Hematopoietic multipotent progenitor cell treated with erythropoietin and hydrocortisone succinate and interleukin-3 and kit ligand, for 15 days (in vitro differentiated cells): ENCODE measurements around the gene SDF4.

ENCODE experiments used
- DNase-seq: peaks from one replicate; pipeline ENCODE4 v3.0.0-alpha.2; 2015; ENCODE audit warnings: low spot score

The SDF4 gene

GRCh38 chr1:1212780-1213344, 18.9 kb downstream of the SDF4 start:
- DNase-seq: no peak

DNA sequence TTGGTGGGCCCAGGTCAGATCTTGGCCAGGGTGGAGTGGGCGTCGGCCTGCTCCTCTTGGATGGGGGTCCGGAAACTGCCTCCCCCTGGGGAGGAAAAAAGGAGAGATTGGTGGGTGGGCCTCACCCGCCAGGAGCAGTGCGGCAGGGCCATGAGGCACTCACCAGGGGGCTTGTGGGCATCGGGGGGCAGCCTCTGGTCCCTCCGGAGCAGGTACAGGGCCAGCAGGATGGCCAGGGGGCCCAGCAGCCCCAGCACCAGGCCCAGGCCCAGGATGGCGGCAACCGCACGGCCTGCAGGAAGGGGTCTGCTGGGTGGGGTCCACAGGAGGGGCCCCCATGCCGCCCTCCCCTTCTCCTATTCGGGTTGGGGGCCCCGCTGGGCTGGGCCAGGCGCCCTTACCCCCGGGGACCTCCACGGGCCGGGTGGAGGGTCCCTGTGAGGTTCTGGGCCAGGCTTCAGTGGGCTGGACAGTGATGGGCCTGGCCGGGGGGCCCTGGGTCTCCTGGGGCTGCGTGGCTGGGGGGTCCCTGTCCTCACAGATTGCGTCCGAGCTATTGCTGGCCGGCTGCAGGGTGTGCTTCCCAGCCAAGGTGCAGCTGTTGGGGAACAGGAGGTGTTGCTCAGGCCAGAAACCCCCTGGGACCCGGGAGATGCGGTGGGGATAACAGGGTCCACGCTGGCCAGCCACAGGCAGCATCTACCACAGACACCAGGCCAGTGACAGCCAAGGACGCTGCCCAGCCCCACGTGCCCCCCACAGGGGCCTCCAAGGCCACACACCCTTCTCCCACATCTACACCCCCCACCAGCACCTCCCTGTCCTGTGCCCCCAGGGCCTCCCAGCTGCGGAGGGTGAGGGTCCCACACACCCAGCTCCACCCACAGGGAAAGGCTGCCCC, 20.0 kb downstream of the SDF4 start:
- no peak for DNase-seq

DNA sequence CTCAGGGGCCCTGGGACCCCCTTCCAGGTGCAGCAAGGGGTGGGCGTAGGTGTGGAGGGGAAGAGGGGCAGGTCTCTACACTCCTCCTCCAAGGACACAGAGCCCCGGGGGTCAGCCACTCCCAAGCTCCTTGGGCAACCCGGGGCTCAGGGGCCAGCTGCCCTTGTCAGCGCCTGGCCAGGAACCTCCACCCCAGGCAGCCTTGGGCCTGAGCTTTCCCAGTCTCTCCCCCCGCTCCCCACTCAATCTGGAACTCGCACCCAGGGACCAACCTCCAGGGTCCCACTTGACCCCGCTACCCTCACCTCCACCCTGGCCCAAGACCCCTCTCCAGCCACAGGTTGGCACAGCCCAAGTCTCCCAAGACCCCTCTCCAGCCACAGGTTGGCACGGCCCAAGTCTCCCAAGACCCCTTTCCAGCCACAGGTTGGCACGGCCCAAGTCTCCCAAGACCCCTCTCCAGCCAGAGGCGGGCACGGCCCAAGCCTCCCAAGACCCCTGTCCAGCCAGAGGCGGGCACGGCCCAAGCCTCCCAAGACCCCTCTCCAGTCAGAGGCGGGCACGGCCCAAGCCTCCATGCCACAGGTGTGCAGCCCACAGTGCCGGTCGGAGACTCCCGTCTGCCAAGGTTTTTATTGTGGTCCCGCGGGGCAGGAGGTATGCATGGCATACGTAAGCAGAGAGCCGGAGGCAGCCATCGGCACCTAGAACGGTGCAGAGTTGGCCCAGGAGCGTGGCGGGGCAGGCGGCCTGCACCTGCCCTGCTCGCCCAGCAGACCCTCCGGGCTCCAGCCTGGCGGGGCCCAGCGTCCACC, 20.9 kb downstream of the SDF4 start:
- DNase-seq: no peak

GRCh38 chr1:1208713-1209433, 22.9 kb downstream of the SDF4 start:
- no peak for DNase-seq

DNA sequence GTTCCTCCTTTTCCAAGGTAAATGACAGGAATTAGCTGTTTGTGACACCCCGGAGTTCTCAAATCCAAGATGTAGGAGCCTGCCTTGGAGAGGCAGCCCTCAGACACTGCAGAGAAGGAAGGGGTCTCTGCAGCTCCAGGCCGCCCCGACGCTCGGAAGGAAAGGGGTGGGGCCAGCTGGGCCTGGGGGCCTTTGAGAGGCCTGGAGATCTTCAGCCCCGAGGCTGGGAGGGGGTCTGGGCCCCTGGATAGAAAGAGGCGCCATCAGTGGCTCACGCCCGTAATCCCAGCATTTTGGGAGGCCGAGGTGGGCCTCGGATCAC, 24.3 kb downstream of the SDF4 start:
- no peak for DNase-seq

- DNase-seq: no peak
Observed at GRCh38 chr1:1206966-1207531, 24.8 kb downstream of the SDF4 start.

- DNase-seq: no peak
Observed at GRCh38 chr1:1206376-1206965, 25.3 kb downstream of the SDF4 start, which contains the start of gene TNFRSF18. TSS of gene TNFRSF18 (minus strand) at chr1:1206592. CDS start at chr1:1206571, 21 bp downstream.

DNA sequence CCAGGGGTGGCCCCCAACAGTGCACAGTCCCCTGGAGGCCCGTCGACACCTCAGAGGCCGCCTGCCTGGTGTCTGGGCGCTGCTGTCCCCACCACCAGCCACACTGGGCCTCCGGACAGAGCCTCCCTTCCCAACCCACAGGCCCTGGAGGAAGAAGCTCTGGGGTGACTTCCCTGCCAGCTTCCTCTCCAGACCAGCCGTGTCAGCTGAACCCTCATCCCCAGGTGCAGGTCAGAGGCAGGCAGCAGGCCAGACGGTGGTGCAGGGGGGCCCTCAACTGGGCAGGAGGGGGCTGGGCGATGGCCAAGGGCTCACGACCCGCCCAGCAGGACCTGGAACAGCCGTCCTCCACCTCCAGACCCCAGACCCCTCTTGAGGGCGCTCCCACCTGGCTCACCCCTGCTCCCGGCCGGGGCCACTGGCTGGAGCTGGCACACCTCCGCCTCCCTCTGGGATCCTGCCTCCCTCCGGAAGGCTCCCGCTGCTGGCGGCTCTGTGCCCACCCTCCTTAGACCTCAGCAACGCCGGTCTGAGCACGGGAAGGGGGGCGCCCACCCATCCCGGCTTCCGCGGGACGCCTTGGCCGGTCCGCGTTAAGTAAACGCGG, 25.9 kb downstream of the SDF4 start:
- no peak for DNase-seq

DNA sequence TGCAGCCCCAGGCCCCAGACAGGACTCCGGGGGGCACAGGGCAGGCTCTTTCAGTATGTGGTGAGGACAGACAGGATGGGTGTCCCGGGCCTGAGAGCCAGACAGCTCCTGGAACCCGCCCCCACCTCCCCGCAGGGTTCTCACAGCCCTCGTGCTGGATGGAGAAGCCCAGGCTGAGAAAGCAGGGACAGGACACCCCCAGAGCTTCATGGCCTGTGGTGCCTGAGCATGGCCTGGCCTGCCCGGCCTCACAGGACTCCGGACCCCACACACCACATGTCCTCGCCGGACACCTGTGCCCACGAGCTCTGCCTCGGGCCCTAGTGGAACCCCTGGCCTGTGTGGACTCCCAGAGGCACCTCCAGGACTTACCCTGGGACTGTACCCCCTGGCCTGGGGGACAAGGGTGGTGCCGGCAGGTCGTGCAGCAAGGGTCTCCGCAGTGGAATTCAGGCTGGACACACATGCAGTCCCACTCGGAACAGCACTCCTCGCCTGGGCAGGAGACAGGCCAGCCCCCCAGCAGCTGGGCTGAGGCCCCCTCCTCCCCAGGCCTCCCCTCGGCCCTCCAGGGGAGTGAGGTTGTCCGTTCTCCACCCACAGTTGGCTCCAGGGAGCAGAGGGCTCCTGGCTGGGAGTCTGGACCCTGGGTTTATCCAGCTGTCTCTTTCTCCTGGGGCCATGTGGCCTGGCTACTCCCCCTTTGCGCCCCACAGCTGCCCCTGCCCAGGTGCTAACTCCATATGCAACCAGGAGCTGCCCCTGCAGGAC, 26.6 kb downstream of the SDF4 start:
- DNase-seq: no peak

DNA sequence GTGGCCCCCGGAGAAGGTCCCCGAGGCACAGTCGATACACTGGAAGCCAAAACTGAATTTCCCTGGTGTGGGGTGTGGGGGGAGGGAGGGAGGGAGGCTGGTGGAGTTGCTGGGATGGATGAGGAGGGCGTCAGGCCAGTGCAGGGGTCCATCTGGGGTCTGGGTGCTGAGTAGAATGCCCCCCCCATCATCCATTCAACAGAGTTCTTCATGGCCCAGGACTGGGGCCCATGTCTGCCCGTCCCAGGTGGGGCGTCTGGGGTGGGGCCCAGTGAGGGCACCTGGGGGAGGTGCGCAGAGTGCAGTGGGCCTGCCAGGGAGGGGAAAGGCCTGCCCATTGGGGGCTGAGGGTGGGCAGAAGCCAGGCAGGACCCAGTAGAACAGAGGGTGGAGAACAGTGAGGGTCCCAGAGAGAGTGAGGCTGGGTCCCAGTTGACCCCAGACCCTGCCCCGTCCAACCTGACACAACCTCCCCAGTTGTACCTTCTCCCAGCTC, 27.3 kb downstream of the SDF4 start:
- DNase-seq: no peak

DNA sequence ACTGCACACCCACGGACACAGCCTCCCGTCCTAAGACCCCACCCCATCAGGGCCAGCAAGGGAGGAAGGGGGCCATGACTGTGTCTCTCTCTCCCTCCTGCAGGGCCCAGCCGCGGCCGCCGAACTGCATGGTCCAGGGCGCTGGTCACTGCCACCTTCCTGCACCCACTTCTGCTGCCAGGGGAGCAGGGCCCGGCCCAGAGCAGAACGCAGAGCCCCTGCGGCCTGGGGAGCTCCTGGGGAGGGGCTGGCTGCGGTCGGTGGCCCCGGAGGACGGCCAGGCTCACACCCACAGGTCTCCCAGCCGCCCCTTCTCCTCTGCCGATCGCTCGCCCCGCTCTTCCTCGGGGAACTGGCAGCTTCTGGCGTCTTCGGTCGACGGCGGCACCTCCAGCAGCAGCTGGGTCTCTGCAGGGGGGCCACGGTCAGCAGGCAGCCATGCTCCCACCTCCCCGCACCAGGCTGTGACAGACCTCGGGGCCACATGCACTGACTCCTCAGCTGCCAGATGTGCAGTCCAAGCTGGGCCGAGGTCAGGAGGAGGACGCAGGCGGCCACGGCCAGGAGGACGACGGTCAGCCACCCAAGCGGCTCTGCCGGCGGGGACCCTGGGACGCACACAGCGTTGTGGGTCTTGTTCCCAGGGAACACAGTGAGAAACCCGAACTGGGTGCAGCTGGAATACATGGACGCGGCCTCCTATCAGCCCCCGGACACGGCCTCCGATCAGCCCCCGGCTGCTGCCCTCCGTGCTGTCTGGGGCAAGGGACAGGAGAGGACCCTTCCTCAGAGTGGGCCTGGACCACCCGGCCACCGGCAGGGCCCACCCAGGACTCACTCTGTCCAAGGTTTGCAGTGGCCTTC, 28.0 kb downstream of the SDF4 start:
- no peak for DNase-seq

- DNase-seq: no peak
Observed at GRCh38 chr1:1202831-1203560, 28.8 kb downstream of the SDF4 start.

DNA sequence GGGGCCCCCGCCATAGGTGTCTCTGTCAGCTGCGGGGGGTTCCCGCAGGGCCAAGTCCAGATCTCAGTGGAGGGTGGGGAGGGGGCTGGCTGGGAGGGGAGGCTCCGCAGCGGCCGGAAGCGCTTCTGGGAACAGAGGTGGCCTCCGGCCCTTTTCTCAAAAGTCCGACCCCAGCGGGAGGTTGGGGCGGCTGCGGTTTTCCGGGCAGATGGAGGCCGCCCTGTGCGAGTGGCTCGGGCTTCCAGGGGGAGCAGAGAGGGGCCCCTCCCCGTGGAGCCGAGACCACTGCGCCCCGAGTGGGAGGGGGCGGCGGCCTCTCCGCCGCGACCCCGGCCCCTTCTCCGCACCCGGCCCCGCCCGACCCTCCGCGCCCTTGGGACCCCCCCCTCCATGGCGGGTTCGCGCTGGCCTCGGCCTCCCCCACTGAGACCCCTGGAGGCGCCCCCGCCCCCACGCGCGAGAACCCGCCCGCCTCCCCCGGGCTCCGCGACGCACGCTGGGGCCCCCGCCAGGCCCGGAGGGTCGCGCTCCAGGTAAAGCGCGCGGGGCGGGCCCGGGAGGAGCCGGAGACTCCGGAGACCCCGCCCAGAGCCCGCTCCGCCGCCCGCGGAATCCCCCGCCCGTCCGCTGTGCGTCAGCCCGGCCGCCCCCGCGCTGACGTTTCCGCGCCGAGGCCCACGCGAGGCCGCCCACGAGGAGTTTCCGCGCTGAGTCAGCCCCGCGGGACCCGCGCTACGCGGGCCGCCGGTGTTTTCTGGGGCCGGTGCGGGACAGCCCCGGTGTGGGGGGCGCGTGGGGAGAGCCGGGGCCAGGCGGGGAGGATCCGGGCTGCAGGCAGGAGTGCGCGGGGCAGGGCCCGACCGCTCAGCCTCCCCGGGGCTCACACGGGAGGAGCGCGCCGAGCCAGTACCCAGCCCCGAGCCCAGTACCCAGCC, 30.7 kb downstream of the SDF4 start:
- no peak for DNase-seq

DNA sequence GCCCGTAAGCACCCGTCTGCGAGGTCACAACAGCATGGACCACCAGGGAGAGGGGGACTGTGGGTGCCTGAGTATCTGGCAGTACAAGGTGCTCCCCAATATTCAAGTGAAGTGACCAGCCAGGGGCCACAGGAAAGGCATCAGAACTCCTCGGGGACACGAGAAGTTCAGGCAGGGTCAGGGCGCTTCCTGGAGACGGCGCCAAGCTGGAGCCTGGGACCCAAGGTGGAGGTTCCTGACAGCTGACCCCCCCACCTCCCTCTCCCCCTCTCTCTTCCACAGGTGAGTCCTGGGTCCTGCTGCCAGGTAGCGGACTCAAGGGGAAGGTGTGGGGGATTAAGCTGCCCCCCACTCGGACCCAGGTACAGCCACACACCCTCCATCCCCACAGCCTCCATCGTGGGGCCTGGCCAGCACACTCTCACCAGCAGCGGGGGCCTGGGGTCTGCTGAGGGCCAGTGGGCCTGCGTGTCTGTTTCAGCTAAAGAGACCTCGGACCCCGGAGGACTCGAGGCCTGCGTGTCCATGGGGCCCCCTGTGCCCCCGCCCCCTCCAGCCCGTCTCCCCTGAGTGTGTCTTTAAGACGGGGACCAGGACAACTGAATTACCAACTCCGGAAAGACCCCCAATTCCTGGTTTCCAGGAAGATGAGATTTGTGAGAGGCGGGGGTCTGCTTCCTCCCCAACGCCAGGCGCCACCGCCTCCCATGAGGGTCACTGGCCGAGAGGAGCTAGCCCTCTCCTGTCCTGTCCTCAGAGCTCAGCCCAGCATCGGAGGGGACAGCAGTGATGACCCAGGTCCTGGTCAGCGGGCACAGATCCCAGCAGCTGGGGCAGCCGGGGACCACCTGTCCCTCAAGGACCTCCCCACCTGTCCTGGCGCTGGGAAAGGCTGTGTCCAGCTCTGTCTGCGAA, 31.6 kb downstream of the SDF4 start:
- no peak for DNase-seq

- no peak for DNase-seq
Observed at GRCh38 chr1:1199141-1199960, 32.5 kb downstream of the SDF4 start.
